GM21390 (cell line): ENCODE results near the gene MOK.

Experiments
- ATAC-seq: cut with Tn5 transposase; IDR thresholded peaks from one replicate; pipeline ENCODE4 v1.9.1; 2021; ENCODE audit not compliant: unreplicated experiment

MOK gene

DNA sequence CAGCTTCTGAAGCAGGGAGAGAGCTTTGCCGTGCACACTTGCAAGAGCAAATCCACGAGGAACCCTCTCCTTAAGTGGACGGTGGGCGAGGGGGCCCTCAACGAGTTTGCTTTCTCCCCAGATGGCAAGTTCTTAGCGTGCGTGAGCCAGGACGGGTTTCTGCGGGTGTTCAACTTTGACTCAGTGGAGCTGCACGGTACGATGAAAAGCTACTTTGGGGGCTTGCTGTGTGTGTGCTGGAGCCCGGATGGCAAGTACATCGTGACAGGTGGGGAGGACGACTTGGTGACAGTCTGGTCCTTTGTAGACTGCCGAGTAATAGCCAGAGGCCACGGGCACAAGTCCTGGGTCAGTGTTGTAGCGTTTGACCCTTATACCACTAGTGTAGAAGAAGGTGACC is 96.2 kb downstream of the MOK start:
- ATAC-seq: no peak

DNA sequence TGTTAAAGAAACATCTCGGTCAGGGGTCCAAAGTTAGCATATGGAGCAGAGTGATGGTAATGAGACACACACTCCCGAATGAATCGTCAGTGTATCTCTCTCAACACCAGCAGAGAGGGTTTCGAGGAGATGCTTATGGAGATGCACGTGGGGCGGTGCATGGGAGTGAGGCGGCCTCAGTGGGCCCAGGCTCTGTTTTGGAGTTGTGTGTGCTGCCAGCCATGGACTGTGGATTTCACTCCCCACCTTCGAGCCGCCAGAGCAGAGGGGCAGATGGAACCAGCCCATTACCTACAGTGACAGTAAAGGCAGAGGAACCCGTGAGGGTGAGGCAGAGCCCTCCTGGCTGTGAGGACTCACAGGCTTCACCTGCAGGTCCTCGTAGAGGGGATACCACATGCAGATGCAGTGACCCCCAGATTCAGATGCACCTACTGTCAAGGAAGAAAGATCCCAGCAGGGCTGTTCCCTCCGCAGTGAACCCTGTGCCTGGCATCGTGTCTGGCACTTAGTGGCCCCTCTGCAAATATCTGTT is 97.1 kb downstream of the MOK start:
- no peak for ATAC-seq

DNA sequence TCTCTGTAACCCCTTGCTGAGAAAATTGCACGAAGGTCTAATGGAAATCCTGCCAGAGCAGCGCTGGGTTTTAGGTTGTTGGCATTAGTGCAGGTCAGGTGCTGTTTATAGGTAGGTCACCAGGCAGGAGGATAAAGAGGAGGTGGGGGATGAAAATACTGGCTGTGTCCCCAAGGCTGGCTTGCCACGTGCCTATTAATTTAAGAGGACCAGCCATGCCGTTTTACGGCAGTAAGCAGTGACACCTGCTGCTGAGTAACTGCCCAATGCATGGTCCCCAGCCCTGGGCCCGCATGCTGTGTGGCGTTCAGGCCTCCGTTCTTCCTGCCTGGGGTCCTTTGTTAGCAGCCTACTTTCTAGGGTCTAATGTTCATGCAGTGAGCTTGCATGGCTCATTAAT is 98.0 kb downstream of the MOK start:
- no peak for ATAC-seq

DNA sequence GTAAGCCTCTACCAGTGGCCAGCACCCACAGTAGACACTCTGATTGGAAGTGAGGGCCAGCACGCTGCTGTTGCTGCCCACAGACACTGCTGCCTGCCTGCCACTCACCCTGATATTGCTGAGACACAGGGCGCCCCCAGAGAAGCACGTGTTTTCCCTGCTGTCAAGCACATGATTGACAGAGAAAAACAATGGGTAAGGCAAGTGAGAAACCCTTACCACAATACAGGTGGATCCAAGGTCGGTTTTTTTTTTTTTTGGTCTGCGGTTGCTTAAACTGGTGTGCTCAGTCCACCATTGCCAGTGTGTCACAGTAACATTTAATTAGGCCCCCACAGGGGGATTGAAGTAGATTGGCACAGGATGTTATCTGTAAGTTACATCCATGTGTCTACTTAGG is 99.4 kb downstream of the MOK start:
- no peak for ATAC-seq

DNA sequence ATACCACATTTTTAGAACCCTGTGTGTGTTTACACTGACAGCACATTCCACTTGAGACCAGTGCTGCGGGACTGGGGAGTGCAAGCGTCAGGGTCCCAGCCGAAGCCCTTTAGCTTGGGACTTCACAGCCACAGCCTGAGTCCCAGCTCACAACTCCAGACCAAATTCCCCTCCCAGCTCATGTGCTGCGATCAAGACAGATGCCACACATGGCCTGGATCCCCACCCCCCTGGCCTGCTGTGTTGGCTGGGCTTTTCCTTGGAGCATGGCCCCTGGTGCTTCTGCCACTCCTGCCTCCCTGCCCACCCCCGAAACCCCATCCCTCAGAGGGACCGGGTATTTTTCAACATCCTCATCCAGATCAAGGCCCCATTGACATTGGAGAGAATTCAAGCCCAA is 101.6 kb downstream of the MOK start:
- ATAC-seq: no peak

DNA sequence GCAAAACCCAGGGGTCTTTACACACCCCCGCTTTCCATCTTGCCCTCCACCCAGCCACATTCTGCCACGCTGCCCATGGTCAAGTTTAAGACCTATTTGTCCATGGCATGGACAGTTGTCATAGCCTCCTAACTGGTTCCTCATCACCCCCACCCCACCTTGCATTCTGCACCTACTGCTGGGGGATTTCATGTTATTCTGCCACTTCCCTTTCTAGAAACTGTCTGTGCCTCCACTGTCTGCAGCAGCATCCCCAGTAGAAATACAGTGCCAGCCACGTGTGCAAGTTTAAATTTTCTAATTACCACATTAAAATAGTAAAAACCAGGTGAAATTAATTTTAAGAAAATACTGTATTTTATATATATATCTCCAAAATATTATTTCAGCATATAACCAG is 102.0 kb downstream of the MOK start:
- no peak for ATAC-seq

DNA sequence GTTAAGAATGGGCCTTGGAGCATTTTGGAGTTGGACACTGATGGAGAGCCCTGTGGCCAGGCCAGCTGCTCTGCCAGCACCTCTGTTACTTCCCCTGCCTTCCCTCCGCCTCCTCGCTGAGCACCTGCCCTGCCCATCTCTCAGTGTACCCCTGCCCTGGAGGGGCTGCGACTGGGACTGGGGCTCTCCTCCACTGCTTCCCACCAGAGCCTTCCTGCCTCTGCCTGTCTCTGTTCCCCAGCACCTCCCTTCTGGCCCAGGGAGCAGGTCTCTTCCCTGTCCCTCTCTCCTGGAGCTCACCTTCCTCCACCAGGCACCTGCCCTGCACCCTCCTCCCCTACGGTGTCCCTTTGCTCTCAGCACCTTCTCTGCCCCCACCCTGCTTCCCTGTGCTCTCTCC is 103.2 kb downstream of the MOK start:
- ATAC-seq: no peak

DNA sequence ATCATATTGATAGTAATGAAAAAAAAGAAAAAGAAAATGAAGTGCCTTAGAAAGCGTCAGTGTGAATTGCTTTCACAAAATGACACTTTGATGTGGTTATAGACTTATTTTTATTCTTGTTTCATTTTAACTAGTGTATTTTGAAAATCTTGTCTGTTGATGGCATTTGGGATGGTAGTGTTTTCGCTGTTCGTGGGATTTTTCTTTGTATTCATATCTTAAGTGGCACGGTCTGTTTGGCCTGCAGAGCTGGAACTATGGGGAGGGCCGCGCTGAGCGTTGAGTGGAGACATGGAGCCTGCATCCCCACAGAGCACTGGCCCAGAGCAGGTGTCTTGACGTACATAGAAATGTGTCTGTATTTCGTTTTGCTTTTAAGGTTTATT is 103.6 kb downstream of the MOK start:
- no peak for ATAC-seq

DNA sequence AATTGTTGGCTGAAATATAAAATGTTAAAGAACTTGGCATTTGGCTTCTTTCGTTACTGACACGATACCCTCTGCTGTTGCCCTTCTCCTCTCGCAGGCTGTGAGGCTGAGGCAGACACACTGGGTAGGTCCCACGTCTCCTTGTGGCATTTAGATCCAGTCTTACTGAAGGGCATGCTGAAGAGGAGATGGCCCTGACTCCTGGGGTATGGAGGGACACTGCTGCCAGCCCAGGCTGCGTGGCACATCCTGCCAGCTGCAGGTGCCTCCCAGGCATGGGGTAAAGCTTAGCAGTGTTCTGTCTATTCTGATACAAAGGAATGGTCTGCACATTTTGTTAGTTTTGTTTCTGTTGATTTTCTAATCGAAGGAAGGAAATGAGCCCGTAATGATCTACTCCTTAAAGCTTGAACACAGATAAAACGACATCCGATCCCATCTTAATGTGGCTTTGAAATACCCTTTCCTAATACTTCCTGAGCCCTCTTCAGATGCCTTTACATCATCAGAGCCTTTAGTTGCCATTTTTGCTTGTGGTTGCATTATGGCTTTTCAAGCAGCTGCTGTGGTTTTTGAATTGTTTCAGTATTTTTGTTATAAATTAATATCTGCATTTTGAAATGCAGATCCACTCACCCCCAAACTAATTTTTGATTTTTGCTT is 104.1 kb downstream of the MOK start:
- no peak for ATAC-seq

DNA sequence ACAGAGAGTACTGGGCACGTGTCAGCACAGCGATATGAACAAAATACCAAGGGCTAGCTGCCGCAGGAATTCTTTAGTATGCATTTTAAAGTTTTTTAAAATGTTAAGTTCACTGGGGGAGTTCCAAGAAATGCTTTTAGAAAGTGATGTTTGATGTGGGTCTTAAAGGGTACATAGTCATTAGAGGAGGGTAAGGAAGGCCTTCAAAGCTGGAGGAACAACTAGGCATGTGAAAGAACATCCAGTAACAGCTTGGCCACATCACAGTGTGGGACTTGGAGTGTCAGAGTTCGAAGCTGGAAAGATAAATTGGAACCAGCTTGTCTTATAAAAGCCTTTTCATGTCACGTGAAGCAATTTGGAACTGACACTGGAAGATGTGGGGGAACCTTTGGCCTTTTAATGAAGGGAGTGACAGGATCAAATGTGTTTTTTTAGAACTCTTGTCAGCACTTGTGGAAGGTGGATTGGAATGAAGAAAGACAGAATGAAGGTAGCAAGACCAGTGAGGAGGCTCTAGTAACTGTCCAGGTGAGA is 107.6 kb downstream of the MOK start:
- ATAC-seq: no peak

DNA sequence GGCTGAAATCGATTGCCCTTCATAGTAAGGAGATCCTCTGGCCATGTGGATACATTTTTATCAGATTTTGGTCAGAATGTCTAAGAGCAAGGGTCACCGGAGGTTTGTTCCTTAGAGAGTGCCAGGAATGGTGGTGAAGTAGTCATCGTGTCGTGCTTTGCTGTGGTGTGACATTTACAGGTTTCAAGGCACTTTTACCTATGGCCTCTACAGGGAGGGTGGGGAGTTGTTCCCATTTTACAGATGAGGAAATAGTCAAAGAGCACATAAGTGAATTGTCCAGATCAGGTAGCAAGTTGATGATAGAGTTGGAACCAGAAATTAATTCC is 108.1 kb downstream of the MOK start:
- ATAC-seq: no peak

DNA sequence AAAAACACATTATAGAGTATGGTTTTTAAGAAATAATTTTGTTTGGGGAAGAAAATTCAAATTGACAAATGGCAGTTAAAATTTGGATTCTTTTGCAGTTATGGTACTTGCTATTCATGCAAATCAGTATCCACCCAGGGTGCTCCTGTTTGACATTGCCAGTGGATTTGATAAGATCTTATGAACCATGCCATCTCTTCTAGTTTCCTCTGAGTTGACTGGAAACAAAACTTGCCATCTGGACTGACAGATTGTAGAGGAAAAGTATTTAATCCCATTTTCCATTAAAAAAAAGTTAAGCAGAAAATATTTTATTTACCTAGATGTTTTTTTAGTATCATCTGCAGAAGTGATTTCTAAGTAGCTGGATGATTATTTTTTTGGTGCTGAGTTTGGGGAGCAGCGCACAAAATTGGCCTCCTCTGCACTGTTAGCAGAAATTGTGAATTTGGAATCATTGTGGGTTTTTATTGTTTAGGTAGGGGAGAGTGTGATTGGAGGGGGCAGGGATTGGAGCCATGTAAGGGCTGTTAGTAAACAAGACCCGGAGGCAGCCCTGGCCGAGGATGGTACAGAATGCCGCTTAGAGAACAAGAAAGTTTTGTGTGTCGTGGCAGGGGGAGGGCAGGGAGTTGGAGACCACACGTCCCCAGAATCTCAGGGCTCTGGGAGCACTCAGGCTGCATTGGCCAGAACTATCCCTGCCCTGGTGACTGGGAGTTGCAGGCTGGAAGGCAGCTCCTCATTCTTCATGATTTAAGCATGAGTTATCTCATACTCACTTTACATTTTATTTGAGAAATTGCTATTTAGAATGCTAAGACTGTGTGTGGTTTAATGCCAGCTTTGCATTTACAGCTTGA is 108.7 kb downstream of the MOK start:
- no peak for ATAC-seq

DNA sequence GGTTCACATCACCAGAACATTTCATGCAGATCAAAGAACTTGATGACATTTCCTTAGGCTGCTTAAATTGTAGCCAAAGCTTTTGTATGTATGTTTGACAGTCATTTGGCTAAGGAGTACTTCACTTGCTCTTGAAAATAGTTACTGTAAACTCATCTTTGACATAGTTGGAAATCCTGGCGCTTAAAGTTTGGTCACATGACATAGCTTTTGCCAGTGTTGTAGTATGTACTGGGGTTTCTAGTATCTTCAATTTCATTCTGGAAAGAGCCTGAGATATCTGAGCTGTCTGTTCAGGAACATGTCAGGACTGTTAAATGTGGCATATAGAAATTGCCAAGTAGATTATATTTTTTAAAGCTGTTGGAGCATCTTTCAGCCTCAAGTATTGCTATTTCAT is 109.5 kb downstream of the MOK start:
- ATAC-seq: no peak

DNA sequence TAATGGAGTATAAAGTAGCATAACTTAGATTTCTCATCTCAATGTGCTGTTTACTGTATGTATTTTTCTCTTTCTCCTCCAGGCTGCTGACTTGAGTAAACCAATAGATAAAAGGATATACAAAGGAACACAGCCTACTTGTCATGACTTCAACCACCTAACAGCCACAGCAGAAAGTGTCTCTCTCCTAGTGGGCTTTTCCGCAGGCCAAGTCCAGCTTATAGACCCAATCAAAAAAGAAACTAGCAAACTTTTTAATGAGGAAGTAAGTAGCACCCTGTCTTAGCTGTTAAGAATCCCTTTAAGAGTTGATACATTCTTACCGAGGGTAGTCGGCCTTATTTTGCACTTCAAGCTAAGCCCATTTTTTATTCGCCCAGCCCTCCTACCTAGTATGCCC is 110.1 kb downstream of the MOK start:
- no peak for ATAC-seq

DNA sequence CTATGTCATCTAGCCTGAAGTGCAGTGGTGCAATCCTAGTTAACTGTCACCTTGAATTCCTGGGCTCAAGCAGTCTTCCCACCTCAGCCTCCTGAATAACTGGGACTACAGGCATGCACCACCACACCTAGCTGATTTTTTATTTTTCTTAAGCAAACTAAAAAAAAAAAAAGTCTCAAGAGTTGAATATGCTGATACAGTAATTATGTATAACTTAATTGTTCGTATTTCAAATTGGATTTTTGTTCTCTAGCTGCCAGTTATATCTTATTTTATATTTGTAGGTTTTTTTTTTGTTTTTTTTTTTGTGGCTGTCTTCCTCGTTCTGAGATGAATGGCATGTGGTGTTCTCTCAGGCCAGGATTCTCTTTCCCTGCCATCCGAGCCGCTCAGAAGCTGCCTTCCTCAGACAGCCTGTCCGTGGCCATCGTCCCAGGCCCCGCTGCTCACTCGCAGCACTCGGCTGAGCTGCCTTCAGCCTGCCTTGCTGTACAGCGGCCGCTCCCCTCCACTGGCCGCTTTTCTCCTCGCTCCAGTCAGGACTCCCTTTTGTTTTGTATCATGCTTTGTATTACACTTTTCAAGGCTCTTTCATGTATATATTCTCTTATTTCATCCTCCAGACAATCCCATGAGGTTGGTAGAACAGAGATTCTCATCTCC is 112.0 kb downstream of the MOK start:
- ATAC-seq: no peak

DNA sequence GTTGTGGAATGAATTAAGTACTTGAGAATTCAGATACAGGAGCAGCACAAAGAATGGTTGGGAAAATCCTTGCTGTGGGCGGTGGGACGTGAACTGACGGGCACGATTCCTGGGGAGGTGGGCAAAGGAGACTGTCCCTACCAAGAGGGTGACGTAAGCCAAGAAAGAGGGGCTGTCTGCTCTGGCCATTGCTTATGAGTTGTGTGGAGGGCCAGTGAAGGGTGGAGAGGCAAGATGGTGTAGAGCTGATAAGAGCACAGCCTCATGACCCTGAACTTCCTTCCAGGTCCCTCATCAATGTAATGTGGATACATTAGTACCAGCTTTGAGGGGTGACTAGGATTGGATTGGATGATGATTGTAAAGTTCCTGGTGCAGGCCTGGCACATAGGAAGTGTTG is 115.1 kb downstream of the MOK start:
- ATAC-seq: no peak

DNA sequence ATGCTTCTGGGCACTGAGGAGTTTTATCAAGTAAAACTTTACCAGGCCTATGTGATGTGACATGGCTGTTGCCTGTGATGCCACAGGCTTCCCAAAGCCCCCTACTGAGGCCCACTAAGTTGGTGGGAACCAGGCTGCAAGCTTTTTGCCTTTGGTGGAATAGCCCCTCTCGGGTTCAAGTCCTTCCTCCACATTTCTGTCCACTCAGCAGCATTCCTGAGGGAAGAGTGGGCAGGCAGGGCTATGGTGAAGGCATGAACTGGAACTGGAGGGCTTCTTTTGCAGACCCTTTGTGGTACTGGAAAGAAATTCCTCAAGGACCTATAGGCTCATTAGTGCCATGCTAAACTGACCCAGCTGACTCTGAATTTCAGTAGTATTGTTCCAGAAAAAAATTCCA is 116.8 kb downstream of the MOK start:
- no peak for ATAC-seq

DNA sequence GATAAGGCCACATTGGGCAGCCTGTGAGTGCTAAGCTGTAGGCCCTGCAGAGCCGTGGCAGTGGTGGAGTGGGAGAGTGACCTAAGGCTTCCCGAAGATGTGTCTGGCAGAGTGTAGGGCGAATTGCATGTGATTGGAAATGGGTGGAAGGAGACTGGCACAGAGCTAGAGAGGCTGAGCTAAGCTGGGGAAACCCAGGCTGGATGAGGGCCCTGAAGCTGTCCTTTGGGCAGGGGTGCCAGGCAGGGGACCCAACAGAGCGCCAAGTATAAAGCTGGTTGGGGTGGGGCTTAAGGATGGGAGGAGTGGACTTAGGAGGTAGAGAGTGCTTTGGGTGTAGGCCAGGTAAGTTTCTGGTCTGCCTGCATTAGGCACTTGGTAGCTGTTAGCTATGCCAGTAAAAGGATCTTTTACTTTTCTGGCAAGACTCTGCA is 117.4 kb downstream of the MOK start:
- ATAC-seq: no peak

DNA sequence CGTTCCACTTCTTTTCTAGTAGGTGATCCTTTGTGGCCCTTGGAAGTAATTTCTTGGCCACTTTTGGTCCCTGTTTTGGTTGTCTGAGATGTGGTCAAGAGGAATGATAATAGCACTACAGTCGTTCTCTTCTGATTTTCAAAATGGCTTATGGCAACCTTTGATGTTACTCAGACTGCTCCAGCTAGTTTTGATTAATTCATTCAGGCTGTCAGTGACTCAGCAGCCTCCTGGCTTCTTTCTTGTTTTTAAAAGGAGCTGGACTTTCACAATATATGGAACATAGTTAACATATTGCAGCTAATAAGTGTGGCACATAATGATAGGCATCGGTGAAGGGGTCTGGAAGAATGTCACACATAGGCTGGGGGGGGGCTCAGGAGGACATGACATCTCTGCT is 117.9 kb downstream of the MOK start:
- ATAC-seq: no peak

DNA sequence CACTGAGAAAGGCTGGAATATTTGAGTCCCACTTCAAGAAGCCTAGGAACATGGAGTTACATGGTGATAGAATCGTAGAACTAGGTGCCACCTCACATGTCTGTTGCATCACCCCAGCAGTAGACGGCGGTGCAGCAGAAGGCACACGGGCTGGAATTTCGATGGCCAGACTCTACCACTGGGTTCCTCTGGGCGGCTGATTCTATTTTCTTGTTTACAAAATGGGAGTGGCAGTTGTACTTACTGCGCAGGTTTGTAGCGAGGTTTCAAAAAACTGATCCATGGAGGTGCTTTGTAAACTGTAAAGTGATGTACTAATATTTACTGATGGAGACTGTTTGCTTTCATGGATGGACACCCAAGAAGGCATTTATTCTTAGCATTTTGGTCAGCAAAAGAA is 119.6 kb downstream of the MOK start:
- no peak for ATAC-seq

DNA sequence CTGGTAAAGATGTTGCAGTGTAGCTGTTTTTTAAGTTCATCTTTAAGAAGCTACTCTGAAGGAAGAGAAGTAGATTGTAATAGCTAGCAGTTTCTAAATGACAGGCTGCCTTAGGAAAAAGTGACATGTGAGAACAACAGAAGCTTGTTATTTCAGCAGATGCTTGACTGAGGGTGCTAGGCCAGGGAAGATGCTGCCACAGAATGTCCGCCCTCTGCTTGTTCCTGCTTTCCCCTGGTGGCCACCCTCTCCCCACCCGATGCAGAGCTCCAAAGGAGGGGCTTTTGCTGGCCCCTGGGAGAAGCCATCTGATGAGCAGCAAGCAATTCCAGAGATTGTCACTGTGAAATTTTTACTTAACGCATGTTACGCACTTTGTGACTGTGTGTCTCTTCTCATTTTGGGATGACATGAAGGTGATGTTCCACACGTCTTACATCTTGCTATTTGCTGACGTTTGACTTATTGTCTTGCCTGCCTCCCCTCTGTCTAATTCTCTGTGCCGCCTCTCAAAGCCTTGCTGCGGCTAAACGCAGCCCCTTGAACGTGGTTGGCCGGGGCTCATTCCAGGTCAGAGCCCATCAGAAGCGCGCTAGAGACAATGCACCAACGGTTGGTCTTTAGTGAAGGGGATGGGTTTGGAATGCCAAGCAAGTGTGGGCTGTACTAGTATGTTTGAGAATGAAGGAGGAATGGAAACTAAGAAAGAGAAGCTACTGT is 120.5 kb downstream of the MOK start:
- ATAC-seq: no peak
